ENCODE results near the gene FANCD2.

GRCh38 chr3:10099041-10099440 lies 72.8 kb downstream of the FANCD2 start:
- TF ChIP-seq CTCF (IDR thresholded peaks at IDR 0.05; ENCODE audit: low read depth, low read length, poor library complexity, severe bottlenecking): no peak
- no peak for TF ChIP-seq EZH2phosphoT487 (IDR thresholded peaks at IDR 0.05; ENCODE audit: borderline replicate concordance, low read length)
